GM18508 (cell line): Measurements from ENCODE around the gene LRRC4.

Experiments
- ATAC-seq: cut with Tn5 transposase; IDR thresholded peaks from one replicate; pipeline ENCODE4 v1.9.1; 2021; ENCODE audit warnings: moderate number of reproducible peaks; ENCODE audit not compliant: insufficient read depth, unreplicated experiment

LRRC4 gene, protein sequence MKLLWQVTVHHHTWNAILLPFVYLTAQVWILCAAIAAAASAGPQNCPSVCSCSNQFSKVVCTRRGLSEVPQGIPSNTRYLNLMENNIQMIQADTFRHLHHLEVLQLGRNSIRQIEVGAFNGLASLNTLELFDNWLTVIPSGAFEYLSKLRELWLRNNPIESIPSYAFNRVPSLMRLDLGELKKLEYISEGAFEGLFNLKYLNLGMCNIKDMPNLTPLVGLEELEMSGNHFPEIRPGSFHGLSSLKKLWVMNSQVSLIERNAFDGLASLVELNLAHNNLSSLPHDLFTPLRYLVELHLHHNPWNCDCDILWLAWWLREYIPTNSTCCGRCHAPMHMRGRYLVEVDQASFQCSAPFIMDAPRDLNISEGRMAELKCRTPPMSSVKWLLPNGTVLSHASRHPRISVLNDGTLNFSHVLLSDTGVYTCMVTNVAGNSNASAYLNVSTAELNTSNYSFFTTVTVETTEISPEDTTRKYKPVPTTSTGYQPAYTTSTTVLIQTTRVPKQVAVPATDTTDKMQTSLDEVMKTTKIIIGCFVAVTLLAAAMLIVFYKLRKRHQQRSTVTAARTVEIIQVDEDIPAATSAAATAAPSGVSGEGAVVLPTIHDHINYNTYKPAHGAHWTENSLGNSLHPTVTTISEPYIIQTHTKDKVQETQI

DNA sequence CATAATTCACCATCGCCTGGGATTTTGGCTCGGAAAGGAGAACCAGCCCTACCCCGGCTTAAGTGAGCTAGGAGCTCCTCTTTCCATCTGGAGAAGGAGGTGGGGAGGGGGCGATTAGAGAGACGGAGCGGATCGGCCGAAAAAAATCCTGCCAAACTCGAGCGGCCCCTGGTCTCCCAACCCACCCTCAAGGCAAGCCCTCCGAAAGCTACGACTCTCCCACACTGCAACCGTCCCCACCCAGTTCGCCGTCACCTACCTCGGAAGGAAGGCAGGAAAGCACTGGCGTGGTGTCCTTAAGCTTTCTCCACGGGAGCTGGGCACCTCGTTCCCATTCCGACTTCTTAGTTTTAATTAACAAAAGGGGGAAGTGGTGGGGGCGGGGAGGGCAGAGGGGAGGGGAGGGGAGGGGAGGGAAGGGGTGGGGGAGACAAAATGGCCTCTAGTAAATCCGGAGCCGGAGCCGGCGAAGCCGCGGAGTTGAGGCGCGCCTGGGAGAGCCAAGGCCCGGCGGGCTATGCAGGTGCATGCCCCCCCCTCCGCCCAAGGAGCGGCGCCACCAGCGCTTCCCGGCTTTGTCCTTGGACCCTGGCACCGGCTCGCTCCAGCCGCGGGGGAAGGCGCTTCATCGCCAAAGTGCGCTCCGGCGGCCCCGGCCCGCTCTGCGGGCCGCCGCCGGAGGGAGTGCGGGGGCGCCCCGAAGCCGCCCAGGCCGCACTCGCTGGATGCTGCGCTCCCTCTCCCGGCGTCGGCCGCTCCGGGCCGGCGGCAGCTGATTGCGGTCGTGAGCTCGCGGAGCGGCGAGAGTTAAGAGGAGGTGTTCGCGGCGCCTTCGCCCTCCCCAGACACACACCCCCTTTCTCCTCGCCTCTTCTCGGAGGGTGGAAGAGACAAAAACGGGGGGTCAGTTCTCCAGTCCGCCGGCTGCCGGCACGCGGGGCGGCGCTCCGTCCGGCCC is at the start of gene LRRC4:
LRRC4 (minus strand) TSS at position 784 of the 958 bp plus-strand sequence. CDS start 797 bp downstream, outside the sequence.
- no peak for ATAC-seq

DNA sequence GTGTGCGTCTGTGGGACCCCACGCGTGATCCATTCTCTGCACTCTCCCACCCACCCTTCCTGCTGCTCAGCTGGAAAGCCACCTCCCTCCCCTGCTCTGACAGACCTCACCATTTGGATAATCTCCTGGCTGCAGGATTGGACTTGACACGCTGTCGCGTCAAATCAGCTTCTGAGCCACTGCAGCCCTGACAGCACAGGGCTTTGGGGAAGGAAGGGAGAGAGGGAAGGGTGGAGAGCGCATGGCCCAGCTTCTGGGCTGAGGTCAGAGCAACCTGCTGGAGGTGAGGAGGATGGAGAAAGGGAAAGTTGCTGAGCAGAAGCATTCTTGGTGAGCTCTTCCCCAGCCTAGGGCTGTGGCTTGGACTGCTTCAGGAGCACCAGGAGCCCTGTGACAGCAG is 48.9 kb upstream of the LRRC4 start:
- no peak for ATAC-seq

DNA sequence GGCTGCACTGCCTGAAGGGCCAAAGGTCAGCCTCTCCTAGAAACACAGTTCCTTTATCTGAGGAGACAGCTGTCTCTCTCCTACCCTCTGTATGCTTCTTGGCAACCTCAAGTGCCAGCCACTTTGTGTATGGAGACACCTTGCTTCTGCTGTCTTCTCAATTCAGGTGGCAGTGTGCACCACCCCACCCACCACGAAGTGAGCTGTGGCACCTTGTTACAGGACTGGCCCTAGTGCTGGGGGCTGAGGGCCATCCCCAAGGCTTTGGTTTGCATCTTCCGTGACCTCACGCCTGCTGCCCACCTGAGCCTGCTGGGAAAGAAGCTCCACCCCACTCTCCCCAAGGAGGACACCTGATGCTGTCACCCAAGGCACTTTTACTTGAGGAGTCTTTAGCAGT is 47.1 kb upstream of the LRRC4 start:
- no peak for ATAC-seq

DNA sequence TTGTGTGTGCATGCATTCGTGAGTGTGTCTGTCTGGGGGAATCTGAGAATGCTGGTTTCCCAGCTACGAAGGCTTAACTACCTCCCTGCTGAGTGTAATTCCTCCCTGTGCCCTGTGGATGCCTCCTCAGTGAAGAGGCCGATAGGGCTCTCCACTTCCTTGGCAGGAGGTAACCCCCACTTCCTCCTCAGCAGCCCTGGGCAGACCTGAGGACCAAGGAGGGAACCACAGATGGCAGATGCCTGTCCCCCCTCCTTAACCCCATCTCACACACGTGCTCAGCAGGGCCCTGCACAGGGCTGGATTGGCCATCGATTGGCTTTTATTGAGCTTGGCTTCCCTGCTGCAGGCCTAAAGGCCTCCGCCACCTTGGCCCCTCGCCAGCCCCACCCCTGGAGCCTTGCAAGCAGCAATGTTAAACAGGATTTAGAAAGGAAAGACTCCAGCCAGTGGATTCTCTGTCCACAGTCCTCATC is 45.6 kb upstream of the LRRC4 start:
- ATAC-seq: no peak

DNA sequence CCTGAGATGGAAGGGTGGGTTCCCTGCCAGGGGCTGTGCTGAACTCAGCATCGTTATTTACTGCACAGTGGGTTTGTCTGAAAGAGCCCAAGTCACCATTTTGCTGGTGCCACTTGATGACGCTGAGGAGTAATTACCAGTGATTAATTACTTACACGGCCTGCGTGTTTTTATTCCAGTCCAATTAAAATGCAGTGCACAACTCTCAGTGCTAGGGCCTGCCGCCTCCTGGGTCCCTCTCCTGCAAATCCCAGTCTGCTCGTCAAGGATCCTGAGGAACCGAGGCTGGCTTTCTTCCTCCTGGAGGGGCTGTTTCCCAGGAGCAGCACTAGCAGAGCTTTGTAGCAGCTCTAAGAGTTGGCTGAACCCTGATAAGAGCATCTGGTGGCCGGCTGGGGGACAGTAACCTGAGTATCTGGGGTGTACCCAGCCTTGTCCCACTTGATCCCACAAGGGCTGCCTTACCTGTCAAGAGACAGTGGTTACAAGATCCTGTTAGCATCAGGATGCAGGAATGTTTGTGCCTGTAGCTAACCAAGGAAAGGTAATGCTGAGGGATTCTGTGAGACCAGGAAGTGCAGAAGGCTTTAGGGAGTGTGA is 45.1 kb upstream of the LRRC4 start:
- no peak for ATAC-seq

DNA sequence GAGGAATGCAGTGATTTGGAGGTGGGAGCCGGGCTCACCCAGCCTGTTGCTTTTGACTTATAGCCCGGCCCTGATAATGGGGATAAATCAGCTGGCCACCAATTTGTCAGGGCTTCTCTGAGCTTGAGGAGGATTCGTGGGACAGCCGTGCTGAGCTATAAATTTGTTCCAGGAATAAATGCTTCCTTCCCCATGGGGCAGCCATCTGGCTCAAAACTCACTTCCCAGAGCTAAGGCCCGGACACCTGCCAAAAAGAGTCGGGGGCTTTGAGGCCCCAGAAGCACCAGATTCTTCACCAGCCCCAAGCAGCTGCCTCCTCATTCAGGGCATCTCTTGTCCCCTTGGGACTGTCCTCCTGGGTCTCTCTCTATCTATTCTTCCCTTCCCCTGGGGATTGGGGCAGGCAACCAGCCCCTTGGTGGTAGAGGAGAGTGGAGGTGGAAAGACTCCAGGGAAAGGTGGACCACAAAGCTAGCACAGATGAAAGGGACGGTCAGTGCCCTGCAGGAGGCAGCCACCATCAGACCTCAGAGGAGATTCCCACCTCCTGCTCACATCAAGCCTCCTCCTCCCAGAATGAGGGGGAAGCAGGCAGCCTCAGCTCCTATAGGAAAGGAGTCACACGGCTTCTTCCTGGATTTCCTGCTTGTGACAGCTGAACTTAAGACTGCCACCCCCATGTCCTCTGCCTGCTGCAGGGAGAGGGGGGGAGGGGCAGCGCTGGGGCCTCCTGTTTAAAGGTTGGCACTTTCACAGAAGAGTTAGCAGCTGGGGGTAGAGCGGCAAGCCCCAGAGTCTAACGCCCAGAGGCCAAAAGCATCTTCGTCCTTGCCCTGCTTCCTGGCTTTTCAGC is 44.2 kb upstream of the LRRC4 start:
- no peak for ATAC-seq

DNA sequence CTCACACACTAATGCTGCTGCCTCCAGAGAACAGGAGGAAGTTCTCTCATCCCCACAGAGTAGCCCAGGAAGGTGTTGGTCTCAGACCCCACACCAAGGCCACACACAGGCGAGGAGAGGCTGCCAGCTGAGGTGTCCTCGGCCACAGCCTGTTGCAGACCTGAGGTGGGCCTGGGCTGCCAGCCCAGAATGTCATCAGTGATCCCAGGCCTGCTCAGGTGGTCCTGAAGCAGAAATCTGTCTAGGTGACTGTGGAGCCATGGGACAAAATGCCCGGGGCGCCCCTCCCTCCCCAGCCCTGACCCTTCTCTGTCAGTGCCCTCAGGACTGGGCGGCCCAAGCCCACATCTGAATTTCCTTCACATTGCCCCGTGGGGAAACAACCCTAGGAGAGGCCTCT is 43.5 kb upstream of the LRRC4 start:
- ATAC-seq: no peak

DNA sequence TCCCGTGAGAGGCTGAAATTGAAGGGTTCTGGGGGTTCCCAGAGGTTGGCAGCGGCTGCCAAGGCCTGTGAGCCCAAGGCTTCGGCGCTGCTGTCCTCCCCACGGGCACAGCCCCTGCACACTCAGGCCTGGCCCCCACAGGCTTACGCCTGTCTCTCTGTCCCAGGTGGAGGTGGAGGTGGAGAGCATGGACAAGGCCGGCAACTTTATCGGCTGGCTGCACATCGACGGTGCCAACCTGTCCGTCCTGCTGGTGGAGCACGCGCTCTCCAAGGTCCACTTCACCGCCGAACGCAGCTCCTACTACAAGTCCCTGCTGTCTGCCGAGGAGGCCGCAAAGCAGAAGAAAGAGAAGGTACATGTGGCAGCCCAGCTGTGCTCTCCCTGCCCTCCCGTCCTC is 43.1 kb upstream of the LRRC4 start:
- no peak for ATAC-seq

DNA sequence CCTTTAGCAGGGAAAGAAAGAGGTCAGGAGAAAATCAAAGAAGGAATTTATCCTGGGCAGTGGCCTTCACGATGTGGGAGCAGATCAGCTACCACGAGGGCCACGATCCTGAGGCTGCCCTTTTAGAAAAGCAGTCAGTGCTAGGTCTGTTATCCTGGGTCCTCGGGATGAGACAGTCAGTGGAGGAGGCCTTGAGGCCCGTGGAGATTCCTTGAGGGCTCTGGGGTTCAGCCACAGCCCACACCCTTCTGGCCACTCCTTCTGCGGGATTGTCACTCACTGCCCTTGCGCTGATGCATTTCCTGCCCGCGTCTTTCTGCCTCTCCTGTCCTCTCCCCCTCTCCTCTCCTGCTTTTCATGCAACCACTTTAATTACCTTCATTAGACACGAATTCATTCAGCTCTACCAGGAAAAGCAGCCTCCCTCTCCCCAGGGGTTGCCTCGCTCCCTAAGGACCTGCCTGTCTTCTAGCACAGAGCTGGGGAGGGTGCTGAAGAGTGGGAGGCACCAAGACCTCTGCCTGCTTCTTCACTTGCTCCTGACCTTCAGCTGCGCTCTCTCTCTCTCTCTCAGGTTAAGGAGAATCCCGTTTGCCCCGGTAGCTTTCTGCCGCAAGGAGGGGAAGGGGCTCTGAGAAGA is 42.6 kb upstream of the LRRC4 start:
- ATAC-seq: no peak

DNA sequence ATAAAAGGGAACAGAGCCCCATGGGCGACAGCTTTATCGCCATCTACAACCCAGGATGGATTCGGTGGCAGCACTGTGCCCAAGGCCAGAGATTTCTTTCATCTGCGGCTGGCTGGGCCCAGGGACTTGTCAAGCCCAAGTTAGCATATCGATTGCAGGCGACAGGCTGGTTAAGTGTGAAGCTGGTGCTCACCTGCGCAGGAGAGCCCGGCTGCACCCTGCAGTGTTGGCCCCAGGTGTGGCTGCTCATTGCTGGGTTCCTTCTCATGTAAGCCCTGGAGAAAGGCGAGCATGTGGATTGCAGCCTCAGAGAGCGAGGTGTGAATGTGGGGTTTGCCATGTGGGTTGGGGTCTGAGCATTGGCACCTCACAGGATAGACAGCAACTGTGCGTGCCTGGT is 40.6 kb upstream of the LRRC4 start:
- ATAC-seq: no peak

DNA sequence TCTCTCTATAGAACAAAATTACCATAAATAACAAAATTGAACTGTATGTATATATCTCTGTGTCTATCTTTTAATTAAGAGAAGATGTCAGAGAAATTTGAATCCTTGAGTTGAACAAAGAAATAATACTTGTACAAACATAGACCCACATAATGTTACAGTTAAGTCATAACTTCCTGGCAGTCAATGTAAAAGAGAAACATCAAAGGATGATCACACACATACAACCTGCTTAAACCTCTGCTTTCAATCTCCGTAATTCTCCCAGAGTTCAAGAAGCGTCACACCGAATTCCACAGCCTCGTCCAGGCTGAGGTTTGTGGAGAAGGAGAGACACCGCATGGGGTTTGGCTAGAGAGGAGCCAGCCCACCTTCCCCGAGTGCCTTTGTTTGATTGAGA is 40.1 kb upstream of the LRRC4 start:
- ATAC-seq: no peak

DNA sequence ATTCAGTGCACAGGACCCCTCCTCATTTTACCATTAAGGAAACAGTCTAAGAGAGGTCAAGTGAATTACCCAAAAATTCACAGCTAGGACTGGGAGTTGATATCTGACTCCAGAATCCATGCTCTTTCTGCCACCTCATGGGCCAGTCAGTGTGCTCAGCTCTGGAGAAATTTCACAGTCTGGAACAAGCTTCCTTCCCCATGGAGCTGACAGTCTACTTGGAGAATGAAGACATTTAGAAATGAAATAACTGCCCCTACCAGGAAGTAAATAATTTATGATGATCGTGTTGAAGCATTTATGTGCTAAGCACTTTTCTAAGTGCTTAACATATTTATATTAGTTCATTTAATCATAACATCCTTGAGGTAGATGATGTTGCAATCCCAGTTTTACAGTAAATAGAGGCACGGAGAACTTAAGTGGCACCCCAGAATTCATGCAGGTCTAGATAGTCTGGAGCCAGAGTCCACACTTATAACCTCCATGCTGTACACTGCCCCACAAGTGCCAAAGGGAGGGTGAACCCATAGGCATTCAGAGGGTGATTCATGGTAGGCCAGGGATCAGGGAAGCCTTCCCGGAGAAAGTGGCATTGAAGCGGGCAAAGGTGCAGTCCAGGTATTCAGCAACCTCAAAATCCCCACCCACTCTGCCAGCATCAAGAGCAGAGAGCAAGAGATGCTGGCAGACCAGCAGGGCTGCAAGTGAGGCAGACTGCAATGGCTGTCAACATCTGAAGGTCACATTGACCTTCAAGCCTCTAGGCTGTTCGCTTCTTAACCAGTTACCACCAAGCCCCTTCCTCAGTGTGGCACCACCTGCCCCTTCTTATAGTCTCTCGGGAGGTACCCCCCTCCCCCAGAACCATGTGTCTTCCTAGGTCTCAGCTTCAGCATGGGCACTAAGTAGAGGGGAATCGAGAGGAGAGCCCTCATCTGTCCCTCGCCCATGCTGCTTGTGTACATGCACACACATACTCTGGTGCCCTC is 38.4 kb upstream of the LRRC4 start:
- no peak for ATAC-seq

DNA sequence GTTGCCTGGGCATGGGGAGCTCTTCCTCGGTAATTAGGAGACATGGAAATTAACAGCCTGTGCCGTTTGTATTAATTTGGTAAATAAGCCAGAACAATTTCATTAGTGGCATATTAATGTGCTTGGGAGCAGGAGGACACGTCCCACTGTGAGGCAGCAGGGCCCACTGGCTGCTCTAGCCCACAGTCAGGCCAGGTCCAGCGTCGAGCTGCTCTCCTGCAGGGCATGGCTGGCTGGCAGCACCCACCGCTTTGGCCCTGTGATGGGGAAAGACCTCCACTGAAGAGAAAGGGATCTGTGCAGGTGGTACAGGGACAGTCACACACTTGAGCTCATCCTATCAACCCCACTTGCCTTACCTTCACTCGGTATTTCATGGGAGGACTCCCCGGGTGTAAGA is 37.5 kb upstream of the LRRC4 start:
- no peak for ATAC-seq

DNA sequence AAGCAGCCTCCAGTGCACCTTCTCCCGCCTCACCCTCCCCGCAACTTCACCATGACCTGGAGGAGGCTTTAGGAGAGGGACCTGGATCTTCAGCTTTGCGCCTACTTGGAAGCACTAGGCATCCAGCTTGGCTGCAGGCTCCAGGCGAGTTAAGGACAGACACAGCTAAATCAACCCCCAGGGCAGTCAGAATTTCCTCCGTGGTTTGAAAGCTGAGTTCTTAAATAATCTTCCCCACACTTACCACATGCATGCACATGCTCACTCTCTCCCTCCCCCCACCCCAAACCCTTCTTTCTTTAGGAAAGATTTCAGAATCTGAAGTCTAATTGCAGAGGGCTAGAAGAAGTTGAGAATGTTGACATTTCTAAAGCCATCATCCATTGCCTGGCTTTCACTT is 36.7 kb upstream of the LRRC4 start:
- ATAC-seq: no peak

DNA sequence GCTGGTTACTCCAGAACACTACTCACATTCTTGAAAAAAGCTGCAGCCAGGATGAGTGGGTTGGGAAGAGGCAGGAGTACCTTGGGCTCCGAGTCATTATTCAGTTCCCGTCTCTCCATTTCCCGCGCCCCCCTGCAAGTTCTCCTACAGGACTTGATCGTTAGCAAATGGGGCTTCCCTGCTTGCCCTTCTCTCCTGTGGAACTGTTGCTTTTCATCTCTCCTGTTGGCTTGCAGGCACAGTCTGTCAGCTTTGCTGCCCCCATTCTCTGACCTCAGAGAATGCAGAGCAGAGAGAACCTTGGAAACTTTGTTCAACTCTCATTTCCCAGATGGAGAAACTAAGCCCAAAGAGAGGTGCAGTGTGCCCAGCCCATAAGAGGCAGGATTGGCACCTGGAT is 35.6 kb upstream of the LRRC4 start:
- no peak for ATAC-seq

DNA sequence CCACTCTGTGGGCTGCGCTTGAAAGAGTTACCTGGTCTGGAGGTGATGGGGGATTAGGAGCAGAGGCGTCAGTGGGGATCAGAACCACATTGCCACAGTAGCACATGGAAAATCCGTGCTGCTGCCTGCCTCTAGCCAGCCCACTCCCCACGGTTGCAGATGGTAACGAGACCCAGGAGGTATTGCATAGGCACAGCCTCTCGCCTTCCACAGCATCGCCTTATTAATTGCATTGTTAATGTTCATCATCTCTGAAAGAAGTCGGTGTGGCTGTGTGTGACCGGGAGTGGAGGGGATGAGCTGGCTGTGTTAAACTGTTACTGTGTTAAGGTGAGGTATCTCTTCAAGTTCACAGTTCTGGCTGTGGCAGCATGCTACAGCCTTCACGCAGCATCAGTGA is 35.2 kb upstream of the LRRC4 start:
- ATAC-seq: no peak

DNA sequence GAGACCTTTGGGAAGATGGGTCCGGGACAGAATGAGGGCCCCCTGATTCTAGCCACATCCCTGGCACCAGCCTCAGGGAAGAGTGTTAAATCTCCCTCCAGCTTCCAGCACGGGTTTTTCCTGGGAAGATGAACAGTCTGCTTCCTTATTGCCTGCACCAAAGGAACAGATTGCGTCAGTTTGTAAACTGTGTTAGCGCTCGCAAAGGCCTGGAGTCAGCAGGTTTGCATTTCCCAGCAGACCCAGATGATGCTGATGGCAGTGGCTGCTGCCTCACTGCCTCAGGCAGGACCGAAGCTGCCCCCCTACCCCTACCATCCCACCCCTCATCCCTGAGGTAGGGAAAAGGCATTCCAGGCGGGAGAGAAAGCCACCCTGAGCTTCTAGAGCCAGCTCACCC is 34.6 kb upstream of the LRRC4 start:
- no peak for ATAC-seq

DNA sequence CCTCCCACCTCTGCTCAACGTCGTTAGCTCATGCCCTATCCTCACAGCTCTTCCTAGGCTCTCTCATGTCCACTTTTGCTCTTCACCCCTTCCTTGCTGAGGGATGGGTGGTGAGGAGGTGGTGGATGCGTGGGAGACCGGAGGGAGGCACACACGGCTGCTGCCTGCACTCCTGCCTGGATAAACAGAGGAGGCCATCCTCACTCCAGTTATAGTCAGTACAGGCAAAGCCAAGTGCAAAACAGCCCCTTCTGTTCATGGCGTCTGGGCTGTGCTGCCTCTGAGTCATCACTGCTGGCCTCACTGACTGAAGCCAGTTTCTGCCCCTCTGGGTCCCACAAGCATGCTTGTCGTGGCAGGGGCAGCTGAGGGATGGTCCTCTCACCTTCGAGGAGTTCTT is 31.9 kb upstream of the LRRC4 start:
- ATAC-seq: no peak
